ACHN (cell line): Measurements from ENCODE around the gene MAPK1IP1L.
"Not testable (repeated sequence)": the region's sequence is repeated elsewhere in the genome, so short reads cannot be mapped to it uniquely, and the experiment has no call there.

Source experiments
- DNase-seq: peaks from one replicate; pipeline ENCODE4 v3.0.0-alpha.2; 2015
- in situ Hi-C: cut with HindIII; loops from 2 replicates; pipeline ENCODE4 v1.10.0; 2017; ENCODE audit warnings: low sequenced_read_pairs, low pct_ligation_motif_present, low pct_unique_long_range_greater_than_20kb

The MAPK1IP1L gene

GRCh38 chr14:55051423-55052268, at the start of gene MAPK1IP1L:
TSS of gene MAPK1IP1L (plus strand) at chr14:55051647. CDS start at chr14:55061684, 10,037 bp downstream.
- in situ Hi-C loops: no loop called here
- peak; percentile 86 for DNase-seq

- peak; percentile 7 for DNase-seq
- in situ Hi-C loops: no loop called here
Observed at GRCh38 chr14:55005071-55005470, 46.4 kb upstream of the MAPK1IP1L start.

GRCh38 chr14:55015006-55015405, 36.4 kb upstream of the MAPK1IP1L start:
- in situ Hi-C loops: no loop called here
- no peak for DNase-seq

GRCh38 chr14:55019968-55020554, 31.4 kb upstream of the MAPK1IP1L start:
- in situ Hi-C loops: no loop called here
- peak; percentile 2 for DNase-seq

- in situ Hi-C loops, DNase-seq: not testable (repeated sequence)
Observed at GRCh38 chr14:55024365-55024764, 27.1 kb upstream of the MAPK1IP1L start.

GRCh38 chr14:55025948-55026347, 25.5 kb upstream of the MAPK1IP1L start:
- in situ Hi-C loops: no loop called here
- no peak for DNase-seq

DNA sequence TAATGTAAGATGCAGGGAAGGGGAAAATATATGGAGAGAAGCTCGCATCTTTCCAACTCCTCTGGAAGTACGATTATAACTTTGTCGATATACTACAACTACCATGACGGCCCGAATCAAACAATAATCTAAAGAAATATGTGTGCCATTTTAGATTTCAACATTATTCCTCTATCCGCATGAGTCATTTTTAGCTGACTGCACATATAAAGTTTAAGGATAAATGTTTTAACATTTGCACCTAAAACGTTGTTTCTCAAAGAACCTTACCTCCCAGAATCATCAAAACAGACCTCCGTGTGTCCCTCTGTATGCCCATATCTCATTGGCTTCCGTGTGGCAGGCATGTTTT, 25.0 kb upstream of the MAPK1IP1L start:
- in situ Hi-C loops: no loop called here
- DNase-seq: no peak

DNA sequence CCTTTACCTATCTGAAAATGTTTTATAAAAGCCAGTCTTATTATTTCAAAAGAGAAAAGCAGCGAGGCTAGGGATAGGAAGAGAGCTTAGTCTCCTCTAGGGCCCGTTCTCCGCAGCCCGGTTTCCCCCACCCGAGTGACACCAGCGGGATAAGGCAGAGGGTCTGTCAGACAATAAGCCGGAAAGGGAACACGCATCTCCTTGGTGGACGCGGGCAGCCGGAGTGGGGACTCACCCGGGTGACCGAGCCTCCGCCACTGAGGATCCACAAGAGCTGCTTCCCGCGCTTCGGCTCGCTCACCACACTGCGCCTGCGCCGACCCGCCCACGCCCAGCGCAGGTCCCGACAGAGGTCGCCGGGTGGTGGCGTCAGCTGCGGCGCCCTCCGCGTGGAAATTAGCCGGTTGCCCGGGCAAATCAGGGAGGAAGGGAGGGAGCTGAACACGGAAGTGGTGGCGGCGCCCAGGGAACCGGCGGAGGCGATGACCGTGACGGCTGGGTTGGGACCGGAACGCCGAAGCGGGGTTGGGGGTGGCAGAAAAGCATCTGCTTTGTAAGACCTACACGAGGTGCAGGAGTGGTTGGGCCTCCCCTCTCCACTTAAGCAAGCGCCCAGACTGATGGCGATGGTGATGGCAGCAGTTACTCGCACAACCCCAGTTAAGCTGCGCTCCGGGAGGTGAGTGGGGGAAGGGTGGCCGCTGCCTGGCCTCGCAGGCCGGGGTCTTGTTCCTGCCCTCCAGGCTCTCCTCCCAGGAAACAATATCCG, 24.5 kb upstream of the MAPK1IP1L start, which contains the start of the genes SOCS4 and WDHD1:
Gene SOCS4, plus strand, starts transcription at position 444 of the 769 bp plus-strand sequence. CDS start 15,806 bp downstream, outside the sequence.
Gene WDHD1, minus strand, starts transcription at position 307 of the 769 bp plus-strand sequence. CDS start 312 bp downstream, outside the sequence.
- in situ Hi-C loops: no loop called here
- DNase-seq: peak; percentile 91

GRCh38 chr14:55028066-55028465, 23.4 kb upstream of the MAPK1IP1L start:
- no peak for DNase-seq
- in situ Hi-C loops: no loop called here

- in situ Hi-C loops: no loop called here
- no peak for DNase-seq
Observed at GRCh38 chr14:55028476-55028875, 23.0 kb upstream of the MAPK1IP1L start.

GRCh38 chr14:55031190-55031589, 20.3 kb upstream of the MAPK1IP1L start:
- in situ Hi-C loops: no loop called here
- no peak for DNase-seq

DNA sequence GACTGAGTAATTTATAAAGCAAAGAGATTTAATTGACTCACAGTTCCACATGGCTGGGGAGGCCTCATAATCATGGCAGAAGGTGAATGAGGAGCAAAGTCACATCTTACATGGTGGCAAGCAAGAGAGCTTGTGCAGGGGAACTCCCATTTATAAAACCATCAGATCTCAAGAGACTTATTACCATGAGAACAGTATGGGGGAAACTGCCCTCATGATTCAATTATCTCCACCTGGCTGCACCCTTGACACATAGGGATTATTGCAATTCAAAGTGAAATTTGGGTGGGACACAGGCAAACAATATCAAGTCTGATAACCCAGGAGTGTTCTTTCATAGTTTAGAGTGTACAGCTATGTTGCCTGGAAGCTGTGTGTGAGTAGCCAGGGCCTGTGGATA, 13.5 kb upstream of the MAPK1IP1L start:
- not testable (repeated sequence) for DNase-seq

GRCh38 chr14:55038708-55039107, 12.7 kb upstream of the MAPK1IP1L start:
- DNase-seq: no peak
- in situ Hi-C loops: no loop called here

More for the DNA sequence above, 13.5 kb upstream of the MAPK1IP1L start:
- in situ Hi-C loops: not testable (repeated sequence)

DNA sequence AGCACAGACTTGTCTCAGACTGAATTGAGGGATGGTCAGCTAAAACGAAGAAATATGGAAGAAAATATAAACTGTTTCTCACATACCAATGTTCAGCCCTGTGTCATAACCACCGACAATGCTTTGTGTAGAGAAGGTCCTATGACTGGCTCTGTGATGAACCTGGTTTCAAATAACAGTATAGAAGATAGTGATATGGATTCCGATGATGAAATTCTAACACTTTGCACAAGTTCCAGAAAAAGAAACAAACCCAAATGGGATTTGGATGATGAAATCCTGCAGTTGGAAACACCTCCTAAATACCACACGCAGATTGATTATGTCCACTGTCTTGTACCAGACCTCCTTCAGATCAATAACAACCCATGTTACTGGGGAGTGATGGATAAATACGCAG, 7.9 kb upstream of the MAPK1IP1L start:
- in situ Hi-C loops: no loop called here
- DNase-seq: no peak

- in situ Hi-C loops: no loop called here
- no peak for DNase-seq
Observed at GRCh38 chr14:55045087-55045486, 6.4 kb upstream of the MAPK1IP1L start.

DNA sequence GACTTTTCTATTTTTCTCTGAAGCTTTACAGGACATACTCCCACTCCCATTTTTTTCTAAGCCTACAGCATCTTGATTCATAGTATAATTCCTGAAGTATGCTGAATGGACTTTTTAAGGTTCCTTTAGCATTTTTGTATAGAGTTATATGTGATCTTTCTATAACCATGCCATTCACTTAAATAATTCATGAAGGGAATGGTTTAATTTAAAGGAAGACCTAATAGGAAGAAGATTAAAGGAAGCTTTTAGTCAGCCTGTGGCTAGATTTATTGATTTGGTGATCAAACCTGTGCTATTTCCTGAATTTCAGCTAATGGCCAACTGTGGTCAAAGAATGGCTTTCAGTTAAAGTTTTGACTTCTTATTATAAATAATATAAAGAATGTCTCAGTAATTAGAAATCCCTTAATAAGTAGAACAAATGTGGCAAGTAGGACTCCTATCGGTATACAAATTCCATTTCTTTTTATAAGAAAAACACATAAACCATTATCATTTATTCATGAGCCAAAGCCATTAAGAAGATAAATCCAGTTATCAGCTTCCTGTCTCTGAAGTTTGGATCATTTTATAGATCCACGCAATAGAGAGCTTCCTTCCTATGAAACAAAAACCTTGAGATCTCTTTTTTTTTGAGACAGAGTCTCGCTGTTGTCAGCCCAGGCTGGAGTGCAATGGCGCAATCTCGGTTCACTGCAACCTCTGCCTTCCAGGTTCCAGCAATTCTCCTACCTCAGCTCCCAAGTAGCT, 4.0 kb upstream of the MAPK1IP1L start:
- no peak for DNase-seq
- in situ Hi-C loops: no loop called here

- in situ Hi-C loops: no loop called here
- no peak for DNase-seq
Observed at GRCh38 chr14:55048900-55049436, 2.5 kb upstream of the MAPK1IP1L start.

DNA sequence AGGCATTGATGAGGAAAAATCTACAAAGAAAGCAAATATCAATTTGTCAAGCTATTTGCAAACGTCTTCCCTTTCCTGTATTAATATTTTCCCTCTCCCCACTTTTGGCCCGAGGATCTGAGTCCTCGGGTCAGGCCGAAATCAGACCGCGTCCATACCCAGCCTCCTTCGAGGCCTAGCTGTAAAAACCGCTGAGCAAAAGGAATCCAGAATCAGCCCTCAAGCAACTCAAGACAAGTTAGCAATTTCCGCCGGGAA, 353 bp upstream of the MAPK1IP1L start:
- DNase-seq: no peak
- in situ Hi-C loops: no loop called here
